K562 (cell line): ENCODE measurements around the gene F11R. TPM values are rescaled to one million over a fixed set of nuclear protein-coding genes. Genes with fewer than 3 reads are reported as not detected.

Source experiments
- BRF1 ChIP-seq: IDR thresholded peaks from 3 replicates; pipeline ENCODE4 v1.6.1; 2011; ENCODE audit warnings: borderline replicate concordance, mild to moderate bottlenecking; ENCODE audit not compliant: insufficient read length; ENCODE audit errors: extremely low read depth
- CEBPG ChIP-seq, 3 experiments: fragments of 200-800 bp in 1 of 3; sonication (Bioruptor generic) in 1 of 3; sonication (generic) in 1 of 3; formaldehyde crosslinking in 1 of 3; IDR thresholded peaks in 2 of 3; conservative IDR thresholded peaks in 1 of 3; 2 replicates each; pipeline versions ENCODE4 v1.6.1 to v1.8.0; 2016 to 2022; ENCODE audit warnings: missing compliant biosample characterization in 2 of 3, missing genetic modification characterization in 2 of 3, mild to moderate bottlenecking in 1 of 3, missing genetic modification reagents in 1 of 3
- DLX4 ChIP-seq: fragments of 250-450 bp; sonication (Bioruptor Pico); IDR thresholded peaks from 2 replicates; pipeline ENCODE4 v1.6.1; 2021; ENCODE audit warnings: mild to moderate bottlenecking
- ELK3 ChIP-seq: fragments of 450-650 bp; formaldehyde crosslinking; IDR thresholded peaks from 2 replicates; pipeline ENCODE4 v1.4.0; 2020; ENCODE audit warnings: mild to moderate bottlenecking
- ESRRA ChIP-seq: fragments of 450-650 bp; IDR thresholded peaks from 2 replicates; pipeline ENCODE4 v1.6.1; 2014; ENCODE audit warnings: low read depth, mild to moderate bottlenecking, moderate library complexity, borderline replicate concordance
- EWSR1 ChIP-seq: fragments of 450-650 bp; IDR thresholded peaks from 2 replicates; pipeline ENCODE4 v1.6.1; 2018; ENCODE audit warnings: borderline replicate concordance, mild to moderate bottlenecking, low read depth, moderate library complexity; ENCODE audit not compliant: partially characterized antibody
- GABPB1 ChIP-seq: sonication (generic); formaldehyde crosslinking; IDR thresholded peaks from 2 replicates; pipeline ENCODE4 v1.8.0; 2022; ENCODE audit warnings: mild to moderate bottlenecking, missing genetic modification reagents
- HMGN3 ChIP-seq: IDR thresholded peaks from 2 replicates; pipeline ENCODE4 v1.6.1; 2011; ENCODE audit warnings: borderline replicate concordance, low read depth, mild to moderate bottlenecking, mixed read lengths, low read length; ENCODE audit not compliant: insufficient read length; ENCODE audit errors: extremely low read depth
- NCOA1 ChIP-seq: fragments of 450-650 bp; IDR thresholded peaks from 2 replicates; pipeline ENCODE4 v1.6.1; 2016; ENCODE audit warnings: low read depth
- PTTG1 ChIP-seq: fragments of 450-650 bp; IDR thresholded peaks from 2 replicates; pipeline ENCODE4 v1.6.1; 2016; ENCODE audit warnings: low read depth, mild to moderate bottlenecking, missing genetic modification characterization, missing compliant biosample characterization
- SAFB2 ChIP-seq: fragments of 200-400 bp; formaldehyde crosslinking; IDR thresholded peaks from 2 replicates; pipeline ENCODE4 v1.6.1; 2018; ENCODE audit warnings: borderline replicate concordance, low read length, low read depth, moderate library complexity; ENCODE audit not compliant: severe bottlenecking
- SOX6 ChIP-seq: fragments of 450-650 bp; IDR thresholded peaks from 2 replicates; pipeline ENCODE4 v1.6.1; 2014; ENCODE audit warnings: mild to moderate bottlenecking
- ZBTB8A ChIP-seq: fragments of 450-650 bp; IDR thresholded peaks from 2 replicates; pipeline ENCODE4 v1.6.1; 2018; ENCODE audit warnings: mild to moderate bottlenecking, moderate library complexity; ENCODE audit not compliant: partially characterized antibody
- ZFP1 ChIP-seq: fragments of 450-650 bp; formaldehyde crosslinking; IDR thresholded peaks from 2 replicates; pipeline ENCODE4 v1.4.0; 2020; ENCODE audit warnings: mild to moderate bottlenecking, mixed read lengths
- ZFP91 ChIP-seq: sonication (generic); formaldehyde crosslinking; IDR thresholded peaks from 2 replicates; pipeline ENCODE4 v1.8.0; 2022; ENCODE audit warnings: mild to moderate bottlenecking, missing genetic modification reagents
- ZNF384 ChIP-seq: IDR thresholded peaks from 2 replicates; pipeline ENCODE4 v1.6.1; 2012; ENCODE audit warnings: low read depth, low read length, improper control_type of control experiment
- ZNF445 ChIP-seq: fragments of 250-450 bp; sonication (Bioruptor Pico); IDR thresholded peaks from 2 replicates; pipeline ENCODE4 v1.4.0; 2020; ENCODE audit warnings: low read depth, mild to moderate bottlenecking, moderate library complexity
- ZNF551 ChIP-seq: fragments of 250-450 bp; sonication (Bioruptor Pico); IDR thresholded peaks from 2 replicates; pipeline ENCODE4 v1.5.0; 2021; ENCODE audit warnings: mild to moderate bottlenecking, moderate library complexity
- ZNF57 ChIP-seq: fragments of 450-650 bp; formaldehyde crosslinking; IDR thresholded peaks from 2 replicates; pipeline ENCODE4 v1.4.0; 2020; ENCODE audit warnings: mild to moderate bottlenecking, moderate library complexity
- ZNF639 ChIP-seq, 2 experiments: fragments of 200-800 bp in 1 of 2; sonication (Bioruptor generic) in 1 of 2; sonication (generic) in 1 of 2; formaldehyde crosslinking in 1 of 2; IDR thresholded peaks in 1 of 2; conservative IDR thresholded peaks in 1 of 2; 2 replicates each; pipeline versions ENCODE4 v1.5.0 to v1.6.1; 2016 to 2020; ENCODE audit warnings: missing compliant biosample characterization in 1 of 2, missing genetic modification characterization in 1 of 2, missing genetic modification reagents in 1 of 2
- polyA plus RNA-seq, 8 experiments: library from polyadenylated mRNA; depleted of rRNA in 4 of 8; stranded (reverse) in 5 of 8; unstranded in 3 of 8; fragments of >200 nt; fragmentation: Nextera tagmentation in 2 of 8; fragmentation: Illumina TruSeq in 1 of 8; extraction: Ambion mirVana in 2 of 8; extraction: Trizol in 1 of 8; gene quantifications; 2 replicates each; pipeline versions ENCODE4 v1.2.1 to v1.2.3, GENCODE V29; 2011 to 2014; ENCODE audit warnings: inconsistent platforms in 1 of 8, missing spikeins in 1 of 8
- total RNA-seq, 7 experiments: library from RNA; depleted of rRNA in 6 of 7; stranded (reverse); fragments of >200 nt in 6 of 7; fragmentation: Illumina TruSeq in 2 of 7; extraction: Trizol in 2 of 7; gene quantifications; 2 replicates each; pipeline versions ENCODE4 v1.2.1 to v1.2.3, GENCODE V29; 2011 to 2021; ENCODE audit warnings: low replicate concordance in 1 of 7

The F11R gene
- total and polyA plus RNA-seq, 9 of the 15 experiments (the other 6 are each of a cell fraction or from before 2014, with no cell fraction given): 27.4 to 187 (median 52.5) TPM

- peak in 1 of 2 experiments; percentile 26; a peak in 1 of 4 replicates for TF ChIP-seq ZNF639 (CRISPR knock-in tag; conservative IDR thresholded peaks at IDR 0.05 in 1 of 2, IDR thresholded peaks at IDR 0.05 in 1 of 2)
- TF ChIP-seq SOX6: peak; percentile 80
- TF ChIP-seq ZNF57 (CRISPR knock-in tag): no peak
- no peak for TF ChIP-seq EWSR1
- no peak for TF ChIP-seq DLX4 (CRISPR knock-in tag)
- TF ChIP-seq HMGN3: peak; percentile 72
- peak; percentile 84 for TF ChIP-seq ESRRA
- no peak for TF ChIP-seq BRF1
- TF ChIP-seq GABPB1 (CRISPR knock-in tag): peak; percentile 75
- TF ChIP-seq ZBTB8A: no peak
- TF ChIP-seq ELK3: no peak
- TF ChIP-seq ZNF551 (CRISPR knock-in tag): no peak
- peak; percentile 70; the same call in 1 of the 2 replicates for TF ChIP-seq NCOA1
- peak; percentile 67; the same call in 1 of the 2 replicates for TF ChIP-seq CEBPG (CRISPR knock-in tag; IDR thresholded peaks at IDR 0.05)
- TF ChIP-seq CEBPG (tag; conservative IDR thresholded peaks at IDR 0.05 in 1 of 2, IDR thresholded peaks at IDR 0.05 in 1 of 2): no peak
- TF ChIP-seq ZNF445 (CRISPR knock-in tag): no peak
- no peak for TF ChIP-seq PTTG1 (tag)
- TF ChIP-seq ZFP1 (CRISPR knock-in tag): no peak
- no peak for TF ChIP-seq SAFB2
- TF ChIP-seq ZNF384: no peak; the same call in 1 of the 2 replicates
- 0 out of 2 replicates have a peak, but pooled peaks have one; percentile 30 for TF ChIP-seq ZFP91
Measured at GRCh38 chr1:161020509-161021164, at the start of gene F11R (continued).
